Kidney (tissue), 14 donors: Measurements from ENCODE around the gene SPG7. TPM values are rescaled to one million over a fixed set of nuclear protein-coding genes. Genes with fewer than 3 reads are reported as not detected.

Experiments used
- DNase-seq, 5 donors: peaks; one replicate each; pipeline ENCODE4 v3.0.0-alpha.2; 2013 to 2020
- FAIRE-seq: peaks from 2 replicates; lab custom pipeline; 2012; peaks lifted over from hg19 to GRCh38; lab: Jason Lieb, UNC
- H3K27ac ChIP-seq, 2 donors: one replicate each; pipeline ENCODE4 v1.7.0; 2013; ENCODE audit warnings: low read depth in 2 of 2, low read length in 2 of 2, inconsistent platforms in 1 of 2
- H3K27me3 ChIP-seq: one replicate; pipeline ENCODE4 v1.7.1; 2013; ENCODE audit warnings: low read length, inconsistent platforms; ENCODE audit not compliant: control insufficient read depth, insufficient read depth
- H3K36me3 ChIP-seq, 3 donors: one replicate each; pipeline versions ENCODE4 v1.7.0 to v1.7.1; 2013; ENCODE audit warnings: low read length in 3 of 3, control low read depth in 1 of 3, inconsistent platforms in 1 of 3; ENCODE audit not compliant: insufficient read depth in 3 of 3, control insufficient read depth in 2 of 3
- H3K4me1 ChIP-seq, 3 donors: one replicate each; pipeline versions ENCODE4 v1.7.0 to v1.7.1; 2013; ENCODE audit warnings: low read length in 3 of 3, inconsistent platforms in 1 of 3, low read depth in 1 of 3; ENCODE audit not compliant: control insufficient read depth in 2 of 3, insufficient read depth in 2 of 3
- H3K4me3 ChIP-seq, 3 donors: one replicate each; pipeline versions ENCODE4 v1.7.0 to v1.8.1; 2013; ENCODE audit warnings: low read length in 3 of 3, control low read depth in 1 of 3, inconsistent platforms in 1 of 3
- H3K9ac ChIP-seq, 3 donors: one replicate each; pipeline versions ENCODE4 v1.7.0 to v1.7.1; 2013; ENCODE audit warnings: low read length in 3 of 3, control low read depth in 1 of 3, inconsistent platforms in 1 of 3
- H3K9me3 ChIP-seq, 3 donors: one replicate each; pipeline versions ENCODE4 v1.7.0 to v1.7.1; 2013; ENCODE audit warnings: low read length in 3 of 3, control low read depth in 1 of 3, inconsistent platforms in 1 of 3; ENCODE audit not compliant: control insufficient read depth in 2 of 3, insufficient read depth in 1 of 3
- intact Hi-C: fragments of 100-400 bp; cut with DNase I; formaldehyde crosslinking; loops from one replicate; pipeline ENCODE4 v1.11.1; 2022
- polyA plus RNA-seq: library from polyadenylated mRNA; stranded (reverse); fragments of 350-450 nt; fragmentation: Illumina TruSeq; extraction: RNeasy Lipid Tissue Mini Kit (QIAGEN cat#74804); gene quantifications from one replicate; pipeline ENCODE4 v1.2.3, GENCODE V29; 2014; ENCODE audit warnings: low read depth, low replicate concordance; ENCODE audit not compliant: insufficient read depth
- total RNA-seq: library from RNA; stranded (reverse); fragmentation: NEBNext Ultra II Directional; extraction: Animal tissue kit (Norgen Biotek cat#: 25700); gene quantifications from one replicate; pipeline ENCODE4 v1.2.1, GENCODE V29; 2021
- TF ChIP-seq, protein P1 (sequence below): IDR thresholded peaks from 3 replicates; pipeline ENCODE4 v1.5.1; 2012; ENCODE audit warnings: mild to moderate bottlenecking, moderate library complexity, borderline replicate concordance; ENCODE audit not compliant: insufficient read depth; ENCODE audit errors: extremely low read depth
- donor health status: control.
- donor health status: control.
- donor health status: control.
- donor health status: control.
- donor health status: control.
- donor health status: DM: yes; HTN: yes; CAD: no.
- donor health status: Normal renal cell carcinoma (clear cell type).

The SPG7 gene
- total and polyA plus RNA-seq, 2 donors from 2014 or later = 71.0 to 108 TPM

DNA sequence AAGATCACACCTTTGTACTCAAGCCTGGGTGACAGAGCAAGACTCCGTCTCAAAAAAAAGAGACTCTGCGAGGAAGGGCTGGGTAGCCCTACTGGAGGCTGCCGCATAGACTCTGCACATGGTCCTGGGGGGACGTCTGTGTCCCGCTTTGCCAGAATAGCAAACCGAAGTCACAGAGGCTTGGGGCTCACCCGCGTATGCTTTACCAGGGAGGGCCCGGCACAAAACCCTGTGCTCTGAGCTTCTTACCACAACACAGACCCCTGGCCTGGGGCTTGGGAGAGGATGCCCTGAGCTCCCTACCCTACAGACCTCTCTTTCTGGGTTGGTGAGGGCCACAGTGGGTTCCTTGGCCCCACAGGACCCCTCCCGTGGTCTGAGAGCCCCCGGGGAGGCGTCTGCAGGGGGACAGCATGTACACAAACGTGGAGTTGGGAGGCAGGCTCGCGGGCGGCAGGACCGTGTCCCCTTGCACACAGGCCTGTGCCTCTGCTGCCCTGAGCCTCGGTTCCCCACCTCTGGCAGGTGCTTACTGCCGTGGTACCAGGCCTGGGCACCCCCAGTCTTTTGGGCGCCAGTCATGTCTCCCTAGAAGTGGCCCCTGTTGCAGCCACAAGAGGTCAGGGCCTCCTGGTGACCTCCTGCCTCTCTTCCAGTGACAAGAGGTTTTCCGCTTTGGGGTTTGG, 81.2 kb downstream of the SPG7 start:
- intact Hi-C loops = no loop called here
- H3K27me3 ChIP-seq = no peaks in the 10 kb centered on the region
- TF ChIP-seq, protein P1, sequence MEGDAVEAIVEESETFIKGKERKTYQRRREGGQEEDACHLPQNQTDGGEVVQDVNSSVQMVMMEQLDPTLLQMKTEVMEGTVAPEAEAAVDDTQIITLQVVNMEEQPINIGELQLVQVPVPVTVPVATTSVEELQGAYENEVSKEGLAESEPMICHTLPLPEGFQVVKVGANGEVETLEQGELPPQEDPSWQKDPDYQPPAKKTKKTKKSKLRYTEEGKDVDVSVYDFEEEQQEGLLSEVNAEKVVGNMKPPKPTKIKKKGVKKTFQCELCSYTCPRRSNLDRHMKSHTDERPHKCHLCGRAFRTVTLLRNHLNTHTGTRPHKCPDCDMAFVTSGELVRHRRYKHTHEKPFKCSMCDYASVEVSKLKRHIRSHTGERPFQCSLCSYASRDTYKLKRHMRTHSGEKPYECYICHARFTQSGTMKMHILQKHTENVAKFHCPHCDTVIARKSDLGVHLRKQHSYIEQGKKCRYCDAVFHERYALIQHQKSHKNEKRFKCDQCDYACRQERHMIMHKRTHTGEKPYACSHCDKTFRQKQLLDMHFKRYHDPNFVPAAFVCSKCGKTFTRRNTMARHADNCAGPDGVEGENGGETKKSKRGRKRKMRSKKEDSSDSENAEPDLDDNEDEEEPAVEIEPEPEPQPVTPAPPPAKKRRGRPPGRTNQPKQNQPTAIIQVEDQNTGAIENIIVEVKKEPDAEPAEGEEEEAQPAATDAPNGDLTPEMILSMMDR = no peak
- DNase-seq (no peak), FAIRE-seq (no peak)
- H3K9me3 ChIP-seq = no peaks in the 10 kb centered on the region
- H3K27ac ChIP-seq = no peak overlapping the region
- H3K4me1 ChIP-seq = no peaks in the 10 kb centered on the region
- no peaks in the 10 kb centered on the region for H3K36me3 ChIP-seq
- H3K9ac ChIP-seq = no peak overlapping the region
- H3K4me3 ChIP-seq = no peak overlapping the region

DNA sequence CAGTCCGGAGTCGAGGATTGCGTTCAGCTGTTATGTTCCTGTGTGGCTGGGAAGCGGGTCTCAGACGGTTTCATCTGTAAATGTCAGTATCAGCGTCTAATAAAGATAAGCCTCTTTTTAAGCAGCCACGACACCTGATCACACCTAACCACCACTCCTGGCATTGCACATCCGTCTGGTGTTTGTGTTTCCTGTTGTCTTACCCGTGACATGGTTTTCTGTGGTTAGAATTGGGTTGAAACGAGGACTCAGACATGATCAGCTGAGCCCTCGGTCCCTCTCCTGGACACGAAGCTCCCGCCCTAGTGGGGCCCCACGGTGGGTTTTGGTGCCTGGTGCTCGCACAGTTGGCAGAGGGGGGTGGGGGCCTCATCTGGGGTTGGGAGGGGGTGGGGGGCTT, 85.6 kb downstream of the SPG7 start:
- Histone ChIP-seq H3K27ac (no peak overlapping the region), H3K36me3 (no peaks in the 10 kb centered on the region), H3K9ac (no peak overlapping the region), H3K27me3 (no peaks in the 10 kb centered on the region), H3K4me3 (no peak overlapping the region), H3K4me1 (no peaks in the 10 kb centered on the region), H3K9me3 (no peaks in the 10 kb centered on the region)
- TF ChIP-seq, protein P1 = no peak
- FAIRE-seq (no peak), DNase-seq (no peak)
- intact Hi-C loops = no loop called here

DNA sequence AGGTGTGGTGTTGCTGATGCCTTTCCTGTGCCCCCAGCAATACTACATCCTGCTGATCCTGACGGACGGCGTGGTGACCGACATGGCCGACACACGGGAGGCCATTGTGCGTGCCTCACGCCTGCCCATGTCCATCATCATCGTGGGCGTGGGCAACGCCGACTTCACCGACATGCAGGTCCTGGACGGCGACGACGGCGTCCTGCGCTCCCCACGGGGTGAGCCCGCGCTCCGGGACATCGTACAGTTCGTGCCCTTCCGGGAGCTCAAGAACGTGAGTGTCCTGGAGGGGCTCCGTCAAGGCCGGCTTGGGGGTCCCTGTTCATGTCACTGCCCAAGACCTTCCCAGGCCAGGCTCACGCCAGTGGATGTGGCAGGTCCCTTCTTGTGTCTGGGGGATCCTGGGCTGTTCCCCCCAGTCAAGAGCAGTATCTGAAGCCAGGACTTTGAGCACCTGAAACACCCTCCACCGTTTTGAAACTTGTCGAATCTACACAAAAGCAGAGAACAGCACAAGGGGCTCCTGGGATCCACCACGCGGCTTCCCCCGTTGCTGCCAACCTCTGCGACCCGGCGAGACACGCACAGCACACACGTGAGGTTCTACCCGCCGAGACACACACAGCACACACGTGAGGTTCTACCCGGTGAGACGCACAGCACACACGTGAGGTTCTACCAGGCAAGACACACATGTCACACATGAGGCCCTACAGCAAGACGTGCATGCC, 87.3 kb downstream of the SPG7 start:
- no peak overlapping the region for H3K4me3 ChIP-seq
- H3K9ac ChIP-seq = no peak overlapping the region
- TF ChIP-seq, protein P1 = no peak
- no peaks in the 10 kb centered on the region for H3K36me3 ChIP-seq
- FAIRE-seq = no peak
- intact Hi-C loops = no loop called here
- H3K9me3 ChIP-seq = no peaks in the 10 kb centered on the region
- no peak overlapping the region for H3K27ac ChIP-seq
- H3K4me1 ChIP-seq = no peaks in the 10 kb centered on the region
- DNase-seq = no peak
- H3K27me3 ChIP-seq = no peaks in the 10 kb centered on the region
